H1 (cell line): Measurements from ENCODE around the gene CCSAP. TPM values are rescaled to one million over a fixed set of nuclear protein-coding genes. Genes with fewer than 3 reads are reported as not detected.

Experiments used
- CTCF ChIA-PET: fragments of 300-600 bp; sonication (Branson Sonifier 250); formaldehyde crosslinking; loops from one replicate; lab custom pipeline; 2021; ENCODE audit not compliant: partially characterized antibody; lab: Charles Lee
- POLR2A ChIA-PET: fragments of 300-600 bp; sonication (Branson Sonifier 250); formaldehyde crosslinking; loops from one replicate; lab custom pipeline; 2021; ENCODE audit warnings: inconsistent platforms; ENCODE audit not compliant: partially characterized antibody; lab: Charles Lee
- DNase-seq, 2 experiments: peaks; one replicate each; pipeline versions ENCODE4 v3.0.0 to v3.0.0-alpha.2; 2010 to 2022; ENCODE audit warnings: low spot score in 2 of 2, low read depth in 1 of 2, mixed read lengths in 1 of 2
- FAIRE-seq: peaks from 2 replicates; lab custom pipeline; 2011; peaks lifted over from hg19 to GRCh38; lab: Jason Lieb, UNC
- H2AFZ ChIP-seq: 2 replicates; pipeline ENCODE4 v1.8.1; 2012; ENCODE audit warnings: low read length, inconsistent platforms
- H2AK5ac ChIP-seq: 2 replicates; pipeline ENCODE4 v1.6.1; 2013; ENCODE audit warnings: low read depth, low read length
- H2BK120ac ChIP-seq: replicated peaks from 2 replicates; pipeline ENCODE3; 2013; ENCODE audit warnings: low read depth, low read length, inconsistent platforms
- H2BK12ac ChIP-seq: 2 replicates; pipeline ENCODE4 v1.6.1; 2013; ENCODE audit warnings: low read depth, low read length
- H2BK15ac ChIP-seq: 2 replicates; pipeline ENCODE4 v1.6.1; 2013; ENCODE audit warnings: low read length
- H2BK20ac ChIP-seq: 2 replicates; pipeline ENCODE4 v1.6.1; 2013; ENCODE audit warnings: low read length
- H2BK5ac ChIP-seq: 2 replicates; pipeline ENCODE4 v1.6.1; 2013; ENCODE audit warnings: low read depth, low read length
- H3K14ac ChIP-seq: 2 replicates; pipeline ENCODE4 v1.6.1; 2013; ENCODE audit warnings: inconsistent platforms; ENCODE audit not compliant: insufficient read length
- H3K18ac ChIP-seq: 2 replicates; pipeline ENCODE4 v1.6.1; 2013; ENCODE audit warnings: low read length; ENCODE audit errors: extremely low read depth
- H3K23ac ChIP-seq: 2 replicates; pipeline ENCODE4 v1.6.1; 2013; ENCODE audit warnings: inconsistent platforms; ENCODE audit not compliant: insufficient read length
- H3K23me2 ChIP-seq: 2 replicates; pipeline ENCODE4 v1.6.1; 2013; ENCODE audit warnings: low read depth, low read length
- H3K27ac ChIP-seq: 2 replicates; pipeline ENCODE4 v1.6.1; 2011; ENCODE audit warnings: low read depth, low read length, inconsistent platforms
- H3K27me3 ChIP-seq, 4 experiments: replicated peaks in 1 of 4; 1 replicate in 1 of 4; 2 replicates in 3 of 4; pipeline versions ENCODE4 v1.6.1 to v1.8.1; 2011 to 2013; ENCODE audit warnings: low read length in 3 of 4, mild to moderate bottlenecking in 3 of 4, inconsistent platforms in 2 of 4, mixed read lengths in 2 of 4, moderate library complexity in 1 of 4; ENCODE audit not compliant: control insufficient read depth in 3 of 4, insufficient read depth in 3 of 4; ENCODE audit errors: extremely low read depth in 1 of 4
- H3K36me3 ChIP-seq, 4 experiments: 2 replicates each; pipeline versions ENCODE4 v1.6.1 to v1.8.1; 2011 to 2013; ENCODE audit warnings: mild to moderate bottlenecking in 4 of 4, low read length in 3 of 4, moderate library complexity in 2 of 4, control low read depth in 1 of 4, inconsistent platforms in 1 of 4; ENCODE audit not compliant: insufficient read depth in 4 of 4, control insufficient read depth in 2 of 4
- H3K4ac ChIP-seq: replicated peaks from 2 replicates; pipeline ENCODE3; 2013; ENCODE audit warnings: low read length, low read depth, mixed read lengths, inconsistent platforms; ENCODE audit not compliant: insufficient read length
- H3K4me1 ChIP-seq, 4 experiments: replicated peaks in 1 of 4; 1 replicate in 1 of 4; 2 replicates in 3 of 4; pipeline versions ENCODE4 v1.6.1 to v1.8.1; 2011 to 2013; ENCODE audit warnings: low read length in 3 of 4, inconsistent platforms in 2 of 4, mixed read lengths in 1 of 4; ENCODE audit not compliant: insufficient read depth in 4 of 4, control insufficient read depth in 3 of 4
- H3K4me2 ChIP-seq, 2 experiments: 2 replicates each; pipeline versions ENCODE4 v1.6.1 to v1.8.1; 2011 to 2013; ENCODE audit warnings: low read depth in 2 of 2, low read length in 2 of 2, control low read depth in 1 of 2, inconsistent platforms in 1 of 2, mild to moderate bottlenecking in 1 of 2; ENCODE audit not compliant: insufficient read depth in 1 of 2
- H3K4me3 ChIP-seq, 4 experiments: fragments of 200-600, 300-600 bp in 1 of 4; sonication (generic), shearing (Covaris generic), sonication (Bioruptor Twin) in 1 of 4; 2 replicates each; pipeline versions ENCODE4 v1.5.1 to v1.8.1; 2011 to 2016; ENCODE audit warnings: low read length in 4 of 4, low read depth in 3 of 4, control low read depth in 2 of 4, inconsistent platforms in 2 of 4, mild to moderate bottlenecking in 2 of 4, mixed read lengths in 1 of 4, moderate library complexity in 1 of 4; ENCODE audit not compliant: insufficient read depth in 2 of 4; ENCODE audit errors: extremely low read depth in 1 of 4
- H3K56ac ChIP-seq: replicated peaks from 2 replicates; pipeline ENCODE3; 2013; ENCODE audit warnings: low read depth, mild to moderate bottlenecking, mixed read lengths, low read length, inconsistent platforms; ENCODE audit not compliant: insufficient read length
- H3K79me1 ChIP-seq: 2 replicates; pipeline ENCODE4 v1.6.1; 2013; ENCODE audit warnings: low read depth, low read length, control low read depth
- H3K79me2 ChIP-seq, 2 experiments: 2 replicates each; pipeline versions ENCODE4 v1.6.1 to v1.8.1; 2012 to 2013; ENCODE audit warnings: low read length in 2 of 2, mild to moderate bottlenecking in 2 of 2, inconsistent platforms in 1 of 2; ENCODE audit not compliant: insufficient read depth in 2 of 2, control insufficient read depth in 1 of 2
- H3K9ac ChIP-seq, 4 experiments: replicated peaks in 1 of 4; 1 replicate in 1 of 4; 2 replicates in 3 of 4; pipeline versions ENCODE4 v1.6.1 to v1.8.1; 2011 to 2013; ENCODE audit warnings: low read depth in 3 of 4, low read length in 3 of 4, control low read depth in 2 of 4, mild to moderate bottlenecking in 2 of 4, moderate library complexity in 2 of 4, inconsistent platforms in 1 of 4; ENCODE audit errors: extremely low read depth in 1 of 4
- H3K9me3 ChIP-seq, 2 experiments: 2 replicates each; pipeline versions ENCODE4 v1.6.1 to v1.8.1; 2012 to 2013; ENCODE audit warnings: mild to moderate bottlenecking in 2 of 2, moderate library complexity in 2 of 2, control low read depth in 1 of 2, inconsistent platforms in 1 of 2, low read depth in 1 of 2, low read length in 1 of 2, mixed read lengths in 1 of 2; ENCODE audit not compliant: insufficient read depth in 2 of 2
- H4K20me1 ChIP-seq, 2 experiments: replicated peaks in 1 of 2; 2 replicates each; pipeline versions ENCODE3 to v1.8.1; 2011 to 2013; ENCODE audit warnings: inconsistent platforms in 2 of 2, low read length in 2 of 2, mild to moderate bottlenecking in 1 of 2; ENCODE audit not compliant: insufficient read depth in 2 of 2, control insufficient read depth in 1 of 2
- H4K5ac ChIP-seq: 2 replicates; pipeline ENCODE4 v1.6.1; 2013; ENCODE audit warnings: low read length, low read depth, mixed read lengths, inconsistent platforms; ENCODE audit not compliant: insufficient read length
- H4K8ac ChIP-seq: 2 replicates; pipeline ENCODE4 v1.8.0; 2013; ENCODE audit warnings: mild to moderate bottlenecking, moderate library complexity, low read length, inconsistent platforms; ENCODE audit not compliant: insufficient read depth; ENCODE audit errors: extremely low read depth
- H4K91ac ChIP-seq: replicated peaks from 2 replicates; pipeline ENCODE3; 2013; ENCODE audit warnings: low read length, mixed read lengths, inconsistent platforms; ENCODE audit not compliant: insufficient read length
- CEBPB ChIP-seq: IDR thresholded peaks from 2 replicates; pipeline ENCODE4 v1.6.1; 2012; ENCODE audit warnings: low read depth, low read length
- CHD2 ChIP-seq: IDR thresholded peaks from 2 replicates; pipeline ENCODE4 v1.6.1; 2012; ENCODE audit warnings: low read length, improper control_type of control experiment
- EP300 ChIP-seq, 2 experiments: IDR thresholded peaks; 1 replicate in 1 of 2; 2 replicates in 1 of 2; pipeline ENCODE4 v1.6.1; 2011 to 2012; ENCODE audit warnings: low read depth in 2 of 2, low read length in 2 of 2, mild to moderate bottlenecking in 2 of 2, borderline replicate concordance in 1 of 2, inconsistent platforms in 1 of 2, moderate library complexity in 1 of 2
- GABPA ChIP-seq: IDR thresholded peaks from 2 replicates; pipeline ENCODE4 v1.6.1; 2011; ENCODE audit warnings: mild to moderate bottlenecking, low read length, moderate library complexity, borderline replicate concordance; ENCODE audit not compliant: insufficient read depth
- GTF2F1 ChIP-seq: IDR thresholded peaks from 2 replicates; pipeline ENCODE4 v1.6.1; 2012; ENCODE audit warnings: low read depth, low read length, improper control_type of control experiment, borderline replicate concordance
- KDM4A ChIP-seq: IDR thresholded peaks from one replicate; pipeline ENCODE4 v1.7.1; 2012; ENCODE audit warnings: low read depth, mild to moderate bottlenecking, moderate library complexity, low read length, inconsistent platforms; ENCODE audit not compliant: severe bottlenecking
- NANOG ChIP-seq: IDR thresholded peaks from 2 replicates; pipeline ENCODE4 v1.6.1; 2011; ENCODE audit warnings: low read length, low read depth, mild to moderate bottlenecking, inconsistent platforms; ENCODE audit not compliant: insufficient read depth, poor library complexity, severe bottlenecking
- POLR2A ChIP-seq, 2 experiments: IDR thresholded peaks; 1 replicate in 1 of 2; 2 replicates in 1 of 2; pipeline ENCODE4 v1.6.1; 2011; ENCODE audit warnings: low read depth in 2 of 2, low read length in 2 of 2, mild to moderate bottlenecking in 2 of 2; ENCODE audit errors: control extremely low read depth in 1 of 2
- POU5F1 ChIP-seq: IDR thresholded peaks from 2 replicates; pipeline ENCODE4 v1.6.1; 2011; ENCODE audit warnings: low read depth, mild to moderate bottlenecking, low read length, moderate library complexity
- RNF2 ChIP-seq: fragments of 200-900, 300-1000 bp; sonication (generic); IDR thresholded peaks from 2 replicates; pipeline ENCODE4 v1.7.1; 2016; ENCODE audit warnings: borderline replicate concordance, low read depth, mild to moderate bottlenecking, antibody characterized with exemption, low read length; ENCODE audit not compliant: poor library complexity, severe bottlenecking; ENCODE audit errors: missing control alignments
- SP1 ChIP-seq: IDR thresholded peaks from 2 replicates; pipeline ENCODE4 v1.6.1; 2011; ENCODE audit warnings: low read depth, low read length
- SRF ChIP-seq: IDR thresholded peaks from 2 replicates; pipeline ENCODE4 v1.6.1; 2011; ENCODE audit warnings: mild to moderate bottlenecking, low read depth, low read length, moderate library complexity
- SUZ12 ChIP-seq: fragments of 200-600 bp; sonication (generic); IDR thresholded peaks from 2 replicates; pipeline ENCODE4 v1.6.1; 2012; ENCODE audit warnings: mild to moderate bottlenecking, inconsistent platforms, low read length, moderate library complexity, mixed read lengths
- WGBS, 2 experiments: shearing (Covaris generic) in 1 of 2; methylation state at CpG; one replicate each; pipeline versions ENCODE4 v1.1.6 to v1.1.7; 2013 to 2015; ENCODE audit warnings: low lambda C conversion rate in 2 of 2, mixed read lengths in 2 of 2, inconsistent platforms in 1 of 2, low coverage in 1 of 2, missing lambda C conversion rate in 1 of 2; ENCODE audit not compliant: insufficient replicate concordance in 2 of 2, insufficient coverage in 1 of 2, insufficient read length in 1 of 2; ENCODE audit errors: extremely low coverage in 1 of 2, missing lambda C conversion rate in 1 of 2; 5-methylcytosine and 5-hydroxymethylcytosine counted together
- polyA plus RNA-seq, 7 experiments: library from polyadenylated mRNA; depleted of rRNA in 3 of 7; stranded (reverse) in 5 of 7; unstranded in 2 of 7; fragments of >200 nt in 5 of 7; fragments of 200-250 nt in 2 of 7; gene quantifications; 1 replicate in 5 of 7; 2 replicates in 1 of 7; 4 replicates in 1 of 7; pipeline versions ENCODE4 v1.2.1 to v1.2.3, GENCODE V29; 2011 to 2013; ENCODE audit warnings: missing spikeins in 2 of 7, mixed read lengths in 2 of 7
- total RNA-seq: library from RNA; stranded (reverse); fragmentation: NEBNext Ultra II Directional; extraction: Animal tissue kit (Norgen Biotek cat#: 25700); gene quantifications from 2 replicates; pipeline ENCODE4 v1.2.1, GENCODE V29; 2021
- TF ChIP-seq, protein P1 (sequence below): IDR thresholded peaks from 2 replicates; pipeline ENCODE4 v1.6.1; 2012; ENCODE audit warnings: inconsistent platforms

CCSAP gene
- total and polyA plus RNA-seq, 2 of the 8 experiments (the other 6 are each of a cell fraction or from before 2014, with no cell fraction given), result 3.5 to 17.2 TPM

GRCh38 chr1:229323201-229323600 lies 19.6 kb downstream of the CCSAP start:
- Histone ChIP-seq H2BK120ac (no peak overlapping the region), H3K36me3 (peaks cover 3 to 35% (median 6%) of the 10 kb centered on the region in 4 experiments; a peak in 4 of 8 replicates), H4K20me1 (peaks cover 0 to 2% of the 10 kb centered on the region in 2 experiments), H2BK5ac (no peak overlapping the region), H3K23ac (no peak overlapping the region), H4K8ac (no peak overlapping the region), H3K4me1 (0 out of 7 replicates have a peak, but pooled peaks cover 0 to 3% (median 0%) of the 10 kb centered on the region in 4 experiments), H3K4ac (no peak overlapping the region), H4K5ac (no peak overlapping the region), H2BK12ac (no peak overlapping the region), H3K18ac (no peak overlapping the region), H3K23me2 (no peaks in the 10 kb centered on the region), H3K27ac (no peak overlapping the region), H2AFZ (no peak overlapping the region), H3K9ac (no peak overlapping the region), H2AK5ac (no peak overlapping the region), H3K27me3 (no peaks in the 10 kb centered on the region), H3K56ac (no peak overlapping the region), H2BK20ac (no peak overlapping the region), H3K14ac (no peak overlapping the region), H2BK15ac (no peak overlapping the region), H3K9me3 (no peaks in the 10 kb centered on the region), H4K91ac (no peak overlapping the region), H3K4me3 (no peak overlapping the region), H3K79me1 (no peaks in the 10 kb centered on the region; the same call in 1 of the 2 replicates), H3K4me2 (no peak overlapping the region), H3K79me2 (peaks cover 0 to 3% of the 10 kb centered on the region in 2 experiments; a peak in 1 of 4 replicates)
- 87% methylated on average over 7 of the region's 7 CpGs; no CpG with 5 or more reads in 1 of the 2 experiments for WGBS, 2 experiments
- FAIRE-seq (no peak), DNase-seq (no peak)
- CTCF ChIA-PET, result interaction anchor here (1.2 kb wide), 1 partner anchor 68 kb away, joined by 10 read pairs; no protein-coding TSS in a partner anchor
- POLR2A ChIA-PET, result interaction anchor here (0.8 to 1.4 kb wide), 2 partner anchors 10 to 13 kb away, joined by 3 read pairs; no protein-coding TSS in a partner anchor
- no peak for TF ChIP-seq POU5F1
- TF ChIP-seq, protein P1, sequence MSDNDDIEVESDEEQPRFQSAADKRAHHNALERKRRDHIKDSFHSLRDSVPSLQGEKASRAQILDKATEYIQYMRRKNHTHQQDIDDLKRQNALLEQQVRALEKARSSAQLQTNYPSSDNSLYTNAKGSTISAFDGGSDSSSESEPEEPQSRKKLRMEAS, result no peak
- TF ChIP-seq GABPA, result no peak
- no peak for TF ChIP-seq CEBPB
- TF ChIP-seq GTF2F1, result no peak
- TF ChIP-seq SP1, result no peak
- TF ChIP-seq RNF2, result no peak
- TF ChIP-seq CHD2, result no peak
- no peak for TF ChIP-seq KDM4A
- TF ChIP-seq SUZ12, result no peak
- TF ChIP-seq NANOG, result no peak
- no peak for TF ChIP-seq POLR2A (IDR thresholded peaks at IDR 0.05; ENCODE audit: control extremely low read depth in 1 of 2, low read depth in 2 of 2, low read length in 2 of 2)
- TF ChIP-seq EP300 (IDR thresholded peaks at IDR 0.05; ENCODE audit: borderline replicate concordance in 1 of 2, low read depth in 2 of 2, low read length in 2 of 2), result no peak
- no peak for TF ChIP-seq SRF
